Measurements from ENCODE around the gene SAMHD1. TPM values are rescaled to one million over a fixed set of nuclear protein-coding genes. Genes with fewer than 3 reads are reported as not detected.

Gene SAMHD1
- total and polyA plus RNA-seq, 9 of the 15 experiments (the other 6 are each of a cell fraction or from before 2014, with no cell fraction given), result 6.8 to 20.4 (median 14.8) TPM

DNA sequence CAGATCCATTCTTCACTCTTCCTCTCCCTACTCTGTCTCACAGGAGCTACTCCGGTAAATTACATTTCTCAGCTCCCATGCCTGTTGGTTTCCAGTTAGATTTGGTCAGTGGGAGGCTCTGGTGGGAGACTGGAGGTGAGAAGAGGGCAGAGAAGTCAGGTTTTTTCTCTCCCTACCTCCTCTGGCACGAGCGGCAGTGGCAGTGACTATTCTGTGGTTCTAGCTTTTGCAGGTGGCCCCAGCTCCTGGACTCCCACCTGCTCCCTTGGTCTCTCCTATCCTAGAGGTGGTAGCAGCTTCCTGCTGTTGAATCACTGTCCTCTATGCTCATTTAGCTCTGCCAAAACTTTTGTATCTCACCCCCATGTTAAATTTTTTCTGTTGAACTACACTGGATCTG is 57.7 kb downstream of the SAMHD1 start (continued):
- TF ChIP-seq, protein P1, sequence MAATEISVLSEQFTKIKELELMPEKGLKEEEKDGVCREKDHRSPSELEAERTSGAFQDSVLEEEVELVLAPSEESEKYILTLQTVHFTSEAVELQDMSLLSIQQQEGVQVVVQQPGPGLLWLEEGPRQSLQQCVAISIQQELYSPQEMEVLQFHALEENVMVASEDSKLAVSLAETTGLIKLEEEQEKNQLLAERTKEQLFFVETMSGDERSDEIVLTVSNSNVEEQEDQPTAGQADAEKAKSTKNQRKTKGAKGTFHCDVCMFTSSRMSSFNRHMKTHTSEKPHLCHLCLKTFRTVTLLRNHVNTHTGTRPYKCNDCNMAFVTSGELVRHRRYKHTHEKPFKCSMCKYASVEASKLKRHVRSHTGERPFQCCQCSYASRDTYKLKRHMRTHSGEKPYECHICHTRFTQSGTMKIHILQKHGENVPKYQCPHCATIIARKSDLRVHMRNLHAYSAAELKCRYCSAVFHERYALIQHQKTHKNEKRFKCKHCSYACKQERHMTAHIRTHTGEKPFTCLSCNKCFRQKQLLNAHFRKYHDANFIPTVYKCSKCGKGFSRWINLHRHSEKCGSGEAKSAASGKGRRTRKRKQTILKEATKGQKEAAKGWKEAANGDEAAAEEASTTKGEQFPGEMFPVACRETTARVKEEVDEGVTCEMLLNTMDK (IDR thresholded peaks at IDR 0.05; ENCODE audit: borderline replicate concordance, insufficient read depth, low read depth, low read length, poor library complexity, severe bottlenecking), result no peak
- TF ChIP-seq ZNF165 (CRISPR knock-in tag; IDR thresholded peaks at IDR 0.05; ENCODE audit: borderline replicate concordance), result no peak
- TF ChIP-seq ZNF143 (CRISPR knock-in tag; IDR thresholded peaks at IDR 0.05), result no peak

DNA sequence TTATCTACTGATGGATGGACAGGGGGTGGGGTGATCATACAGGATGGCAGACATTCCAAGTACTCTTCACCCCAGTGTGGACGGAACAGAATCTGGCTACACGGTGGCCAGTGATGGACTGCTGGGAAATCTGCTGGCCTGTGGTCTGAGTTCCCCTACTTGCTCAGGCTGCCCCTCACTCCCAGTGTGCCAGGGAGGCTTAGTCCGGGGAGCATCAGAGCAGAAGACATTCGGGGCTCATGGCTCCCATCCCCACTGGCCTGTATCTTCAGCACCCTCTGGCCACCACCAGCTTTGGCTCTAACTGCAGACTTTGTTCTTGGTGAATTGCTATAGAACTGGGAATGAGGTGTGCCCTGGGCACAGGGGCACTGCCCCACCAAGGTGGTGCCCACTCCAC is 60.3 kb downstream of the SAMHD1 start:
- WGBS (ENCODE audit: insufficient coverage, low coverage, missing lambda C conversion rate), result 86% methylated on average over 4 of the region's 4 CpGs

More for the DNA sequence above, 60.3 kb downstream of the SAMHD1 start:
- FAIRE-seq (no peak), ATAC-seq (no peak), DNase-seq (ENCODE audit: extremely low read depth in 1 of 4, low spot score in 3 of 4) (no peak)
- Histone ChIP-seq H3K4me3 (no peak overlapping the region), H3K27me3 (ENCODE audit: control insufficient read depth in 2 of 2, insufficient read depth in 2 of 2, low read length in 2 of 2) (no peaks in the 10 kb centered on the region), H3K9me3 (replicated peaks; ENCODE audit: control insufficient read depth, insufficient read depth, low read depth, low read length) (no peaks in the 10 kb centered on the region), H3K27ac (ENCODE audit: extremely low read depth, low read depth, low read length) (no peak overlapping the region), H3K79me2 (ENCODE audit: control insufficient read depth, insufficient read depth, low read length) (no peaks in the 10 kb centered on the region), H3K9me1 (ENCODE audit: control insufficient read depth, insufficient read depth, low read length) (no peaks in the 10 kb centered on the region), H3K36me3 (ENCODE audit: control insufficient read depth, insufficient read depth, low read length) (peaks cover 5% of the 10 kb centered on the region; the same call in 2 of the 3 replicates), H3K4me2 (ENCODE audit: insufficient read depth, low read length) (no peak overlapping the region), H4K20me1 (replicated peaks; ENCODE audit: control insufficient read depth, insufficient read depth, low read length) (no peaks in the 10 kb centered on the region), H2AFZ (ENCODE audit: low read depth, low read length) (no peak overlapping the region), H3K4me1 (replicated peaks in 1 of 2; ENCODE audit: control insufficient read depth in 2 of 2, insufficient read depth in 2 of 2, low read length in 2 of 2) (peaks cover 0 to 7% of the 10 kb centered on the region in 2 experiments; a peak in 2 of 5 replicates), H3K9ac (ENCODE audit: insufficient read depth in 1 of 2, low read depth in 2 of 2, low read length in 2 of 2) (no peak overlapping the region; a peak in 1 of 4 replicates)
- in situ Hi-C loops (cut with MboI) (no loop called here), intact Hi-C loops (cut with micrococcal nuclease) (no loop called here)
- TF ChIP-seq, protein P2, sequence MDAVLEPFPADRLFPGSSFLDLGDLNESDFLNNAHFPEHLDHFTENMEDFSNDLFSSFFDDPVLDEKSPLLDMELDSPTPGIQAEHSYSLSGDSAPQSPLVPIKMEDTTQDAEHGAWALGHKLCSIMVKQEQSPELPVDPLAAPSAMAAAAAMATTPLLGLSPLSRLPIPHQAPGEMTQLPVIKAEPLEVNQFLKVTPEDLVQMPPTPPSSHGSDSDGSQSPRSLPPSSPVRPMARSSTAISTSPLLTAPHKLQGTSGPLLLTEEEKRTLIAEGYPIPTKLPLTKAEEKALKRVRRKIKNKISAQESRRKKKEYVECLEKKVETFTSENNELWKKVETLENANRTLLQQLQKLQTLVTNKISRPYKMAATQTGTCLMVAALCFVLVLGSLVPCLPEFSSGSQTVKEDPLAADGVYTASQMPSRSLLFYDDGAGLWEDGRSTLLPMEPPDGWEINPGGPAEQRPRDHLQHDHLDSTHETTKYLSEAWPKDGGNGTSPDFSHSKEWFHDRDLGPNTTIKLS (IDR thresholded peaks at IDR 0.05; ENCODE audit: borderline replicate concordance, low read depth), result no peak
- TF ChIP-seq SMARCE1 (IDR thresholded peaks at IDR 0.05) (no peak), SRSF3 (IDR thresholded peaks at IDR 0.05; ENCODE audit: insufficient read depth, low read length) (no peak), KDM2B (CRISPR knock-in tag; IDR thresholded peaks at IDR 0.05) (no peak), CEBPB (tag; IDR thresholded peaks at IDR 0.05) (no peak), ZNF239 (CRISPR knock-in tag; IDR thresholded peaks at IDR 0.05) (no peak), CCNT2 (IDR thresholded peaks at IDR 0.05; ENCODE audit: borderline replicate concordance, extremely low read depth, insufficient read length, low read depth, low read length) (no peak), CCAR2 (IDR thresholded peaks at IDR 0.05; ENCODE audit: low read depth, low read length) (no peak), POLR2AphosphoS2 (IDR thresholded peaks at IDR 0.05; ENCODE audit: low read length) (no peak), TRIM24 (IDR thresholded peaks at IDR 0.05) (no peak)
- TF ChIP-seq, protein P3, sequence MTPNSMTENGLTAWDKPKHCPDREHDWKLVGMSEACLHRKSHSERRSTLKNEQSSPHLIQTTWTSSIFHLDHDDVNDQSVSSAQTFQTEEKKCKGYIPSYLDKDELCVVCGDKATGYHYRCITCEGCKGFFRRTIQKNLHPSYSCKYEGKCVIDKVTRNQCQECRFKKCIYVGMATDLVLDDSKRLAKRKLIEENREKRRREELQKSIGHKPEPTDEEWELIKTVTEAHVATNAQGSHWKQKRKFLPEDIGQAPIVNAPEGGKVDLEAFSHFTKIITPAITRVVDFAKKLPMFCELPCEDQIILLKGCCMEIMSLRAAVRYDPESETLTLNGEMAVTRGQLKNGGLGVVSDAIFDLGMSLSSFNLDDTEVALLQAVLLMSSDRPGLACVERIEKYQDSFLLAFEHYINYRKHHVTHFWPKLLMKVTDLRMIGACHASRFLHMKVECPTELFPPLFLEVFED (CRISPR knock-in tag; conservative IDR thresholded peaks at IDR 0.05), result no peak
- TF ChIP-seq, protein P4, sequence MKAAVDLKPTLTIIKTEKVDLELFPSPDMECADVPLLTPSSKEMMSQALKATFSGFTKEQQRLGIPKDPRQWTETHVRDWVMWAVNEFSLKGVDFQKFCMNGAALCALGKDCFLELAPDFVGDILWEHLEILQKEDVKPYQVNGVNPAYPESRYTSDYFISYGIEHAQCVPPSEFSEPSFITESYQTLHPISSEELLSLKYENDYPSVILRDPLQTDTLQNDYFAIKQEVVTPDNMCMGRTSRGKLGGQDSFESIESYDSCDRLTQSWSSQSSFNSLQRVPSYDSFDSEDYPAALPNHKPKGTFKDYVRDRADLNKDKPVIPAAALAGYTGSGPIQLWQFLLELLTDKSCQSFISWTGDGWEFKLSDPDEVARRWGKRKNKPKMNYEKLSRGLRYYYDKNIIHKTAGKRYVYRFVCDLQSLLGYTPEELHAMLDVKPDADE (conservative IDR thresholded peaks at IDR 0.05; ENCODE audit: control insufficient read depth, low read depth, low read length), result no peak
- BruUV-seq (replicated peaks), result no TSS peak
- POLR2A ChIA-PET, result no interaction called here
- CTCF ChIA-PET (ENCODE audit: low intra/inter-chr PET ratio), result no interaction called here

All from K562 (cell line).